Measurements from ENCODE around the gene AP2A2. TPM values are rescaled to one million over a fixed set of nuclear protein-coding genes. Genes with fewer than 3 reads are reported as not detected.

The AP2A2 gene
- total RNA-seq, 1 experiment from 2014 or later = 47.1 TPM

DNA sequence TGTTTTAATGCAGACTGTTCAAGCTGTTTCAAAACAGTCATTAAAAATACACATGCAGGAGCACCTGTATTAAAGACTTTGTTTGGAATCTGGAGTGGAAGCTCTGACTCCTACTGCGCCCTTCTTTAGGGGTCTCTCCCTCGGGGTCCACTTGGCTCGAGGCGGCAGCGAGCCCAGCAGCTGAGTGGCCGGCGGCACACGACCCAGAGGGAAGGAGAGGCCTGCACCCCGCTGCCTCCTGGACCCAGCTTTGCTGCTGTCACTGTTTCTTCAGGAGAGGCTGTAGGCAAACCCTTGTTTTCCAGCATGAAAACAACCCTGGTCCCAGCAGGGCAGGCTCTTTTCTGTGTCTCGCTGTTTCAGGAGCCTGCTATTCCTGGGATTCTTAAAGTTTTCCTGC is 81.6 kb downstream of the AP2A2 start (continued):
- TF ChIP-seq ATF1 (CRISPR knock-in tag; IDR thresholded peaks at IDR 0.05) (no peak), GABPB1 (CRISPR knock-in tag; IDR thresholded peaks at IDR 0.05) (no peak), PRRX2 (CRISPR knock-in tag; IDR thresholded peaks at IDR 0.05) (no peak), SMAD3 (CRISPR knock-in tag; IDR thresholded peaks at IDR 0.05; ENCODE audit: borderline replicate concordance) (no peak), CREB1 (CRISPR knock-in tag; IDR thresholded peaks at IDR 0.05) (no peak)
- TF ChIP-seq, protein P1, sequence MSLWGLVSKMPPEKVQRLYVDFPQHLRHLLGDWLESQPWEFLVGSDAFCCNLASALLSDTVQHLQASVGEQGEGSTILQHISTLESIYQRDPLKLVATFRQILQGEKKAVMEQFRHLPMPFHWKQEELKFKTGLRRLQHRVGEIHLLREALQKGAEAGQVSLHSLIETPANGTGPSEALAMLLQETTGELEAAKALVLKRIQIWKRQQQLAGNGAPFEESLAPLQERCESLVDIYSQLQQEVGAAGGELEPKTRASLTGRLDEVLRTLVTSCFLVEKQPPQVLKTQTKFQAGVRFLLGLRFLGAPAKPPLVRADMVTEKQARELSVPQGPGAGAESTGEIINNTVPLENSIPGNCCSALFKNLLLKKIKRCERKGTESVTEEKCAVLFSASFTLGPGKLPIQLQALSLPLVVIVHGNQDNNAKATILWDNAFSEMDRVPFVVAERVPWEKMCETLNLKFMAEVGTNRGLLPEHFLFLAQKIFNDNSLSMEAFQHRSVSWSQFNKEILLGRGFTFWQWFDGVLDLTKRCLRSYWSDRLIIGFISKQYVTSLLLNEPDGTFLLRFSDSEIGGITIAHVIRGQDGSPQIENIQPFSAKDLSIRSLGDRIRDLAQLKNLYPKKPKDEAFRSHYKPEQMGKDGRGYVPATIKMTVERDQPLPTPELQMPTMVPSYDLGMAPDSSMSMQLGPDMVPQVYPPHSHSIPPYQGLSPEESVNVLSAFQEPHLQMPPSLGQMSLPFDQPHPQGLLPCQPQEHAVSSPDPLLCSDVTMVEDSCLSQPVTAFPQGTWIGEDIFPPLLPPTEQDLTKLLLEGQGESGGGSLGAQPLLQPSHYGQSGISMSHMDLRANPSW (CRISPR knock-in tag; conservative IDR thresholded peaks at IDR 0.05; ENCODE audit: low read depth) = no peak

DNA sequence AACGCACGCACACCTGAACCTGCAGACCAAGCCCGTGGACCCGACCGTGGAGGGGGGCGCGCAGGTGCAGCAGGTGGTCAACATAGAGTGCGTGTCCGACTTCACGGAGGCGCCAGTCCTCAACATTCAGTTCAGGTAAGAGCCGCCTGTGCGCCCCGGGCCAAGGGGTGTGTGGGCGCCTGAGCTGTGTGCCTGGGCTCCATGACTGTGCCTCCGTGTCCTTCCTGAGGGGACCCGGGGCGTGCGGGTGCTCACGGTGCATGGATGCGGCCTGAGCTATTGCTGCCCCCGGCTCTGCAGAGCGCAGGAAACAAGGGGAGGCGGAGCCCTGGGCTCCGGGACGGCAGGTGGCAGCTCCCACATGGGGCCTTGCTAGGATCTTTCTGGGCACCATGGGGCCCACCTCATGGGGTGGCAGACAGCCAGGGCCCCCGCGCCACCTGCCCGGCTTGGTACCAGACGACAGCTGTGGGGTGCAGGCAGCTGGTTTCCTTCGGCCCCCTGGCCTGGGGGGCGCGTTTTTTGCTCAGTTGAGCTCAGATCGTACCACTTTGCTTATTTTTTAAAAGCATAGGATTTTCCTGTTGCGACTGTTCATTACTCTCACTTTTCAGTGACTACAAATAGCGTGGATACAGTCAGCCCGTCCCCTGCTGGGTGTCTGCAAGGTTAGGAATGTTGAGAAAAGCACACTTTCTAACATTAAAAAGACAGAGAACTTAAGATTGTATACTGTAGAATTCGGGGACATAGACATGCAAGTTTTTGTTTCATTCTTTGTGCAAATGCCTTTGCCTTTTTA is 82.5 kb downstream of the AP2A2 start:
- no peak for DNase-seq (ENCODE audit: low spot score)
- CTCF ChIA-PET = interaction anchor here (0.8 kb wide), 1 partner anchor 64 kb away, joined by 3 read pairs; no protein-coding TSS in a partner anchor
- H3K36me3 Mint-ChIP-seq = peaks cover 27% of the 10 kb centered on the region
- H3K4me1 Mint-ChIP-seq = no peaks in the 10 kb centered on the region
- no peak overlapping the region for H3K4me3 Mint-ChIP-seq
- no peaks in the 10 kb centered on the region for H3K27me3 Mint-ChIP-seq (ENCODE audit: low read depth)
- TF ChIP-seq NR1H2 (CRISPR knock-in tag; IDR thresholded peaks at IDR 0.05) (no peak), RORB (CRISPR knock-in tag; IDR thresholded peaks at IDR 0.05) (no peak), ZNF423 (CRISPR knock-in tag; IDR thresholded peaks at IDR 0.05) (no peak), PRRX2 (CRISPR knock-in tag; IDR thresholded peaks at IDR 0.05) (no peak), ESRRA (CRISPR knock-in tag; IDR thresholded peaks at IDR 0.05; ENCODE audit: borderline replicate concordance) (no peak), ZNF138 (CRISPR knock-in tag; conservative IDR thresholded peaks at IDR 0.05) (no peak), FOXP1 (CRISPR knock-in tag; IDR thresholded peaks at IDR 0.05; ENCODE audit: borderline replicate concordance) (no peak), JUN (CRISPR knock-in tag; IDR thresholded peaks at IDR 0.05) (no peak), ZNF121 (CRISPR knock-in tag; IDR thresholded peaks at IDR 0.05) (no peak), TEAD1 (CRISPR knock-in tag; IDR thresholded peaks at IDR 0.05) (no peak), FOXJ3 (CRISPR knock-in tag; IDR thresholded peaks at IDR 0.05; ENCODE audit: borderline replicate concordance) (no peak)
- TF ChIP-seq, protein P2, sequence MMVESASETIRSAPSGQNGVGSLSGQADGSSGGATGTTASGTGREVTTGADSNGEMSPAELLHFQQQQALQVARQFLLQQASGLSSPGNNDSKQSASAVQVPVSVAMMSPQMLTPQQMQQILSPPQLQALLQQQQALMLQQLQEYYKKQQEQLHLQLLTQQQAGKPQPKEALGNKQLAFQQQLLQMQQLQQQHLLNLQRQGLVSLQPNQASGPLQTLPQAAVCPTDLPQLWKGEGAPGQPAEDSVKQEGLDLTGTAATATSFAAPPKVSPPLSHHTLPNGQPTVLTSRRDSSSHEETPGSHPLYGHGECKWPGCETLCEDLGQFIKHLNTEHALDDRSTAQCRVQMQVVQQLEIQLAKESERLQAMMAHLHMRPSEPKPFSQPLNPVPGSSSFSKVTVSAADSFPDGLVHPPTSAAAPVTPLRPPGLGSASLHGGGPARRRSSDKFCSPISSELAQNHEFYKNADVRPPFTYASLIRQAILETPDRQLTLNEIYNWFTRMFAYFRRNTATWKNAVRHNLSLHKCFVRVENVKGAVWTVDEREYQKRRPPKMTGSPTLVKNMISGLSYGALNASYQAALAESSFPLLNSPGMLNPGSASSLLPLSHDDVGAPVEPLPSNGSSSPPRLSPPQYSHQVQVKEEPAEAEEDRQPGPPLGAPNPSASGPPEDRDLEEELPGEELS (CRISPR knock-in tag; IDR thresholded peaks at IDR 0.05) = no peak
- TF ChIP-seq, protein P3, sequence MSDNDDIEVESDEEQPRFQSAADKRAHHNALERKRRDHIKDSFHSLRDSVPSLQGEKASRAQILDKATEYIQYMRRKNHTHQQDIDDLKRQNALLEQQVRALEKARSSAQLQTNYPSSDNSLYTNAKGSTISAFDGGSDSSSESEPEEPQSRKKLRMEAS (CRISPR knock-in tag; IDR thresholded peaks at IDR 0.05) = no peak
- TF ChIP-seq, protein P4, sequence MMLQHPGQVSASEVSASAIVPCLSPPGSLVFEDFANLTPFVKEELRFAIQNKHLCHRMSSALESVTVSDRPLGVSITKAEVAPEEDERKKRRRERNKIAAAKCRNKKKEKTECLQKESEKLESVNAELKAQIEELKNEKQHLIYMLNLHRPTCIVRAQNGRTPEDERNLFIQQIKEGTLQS (CRISPR knock-in tag; conservative IDR thresholded peaks at IDR 0.05) = no peak
- TF ChIP-seq, protein P5, sequence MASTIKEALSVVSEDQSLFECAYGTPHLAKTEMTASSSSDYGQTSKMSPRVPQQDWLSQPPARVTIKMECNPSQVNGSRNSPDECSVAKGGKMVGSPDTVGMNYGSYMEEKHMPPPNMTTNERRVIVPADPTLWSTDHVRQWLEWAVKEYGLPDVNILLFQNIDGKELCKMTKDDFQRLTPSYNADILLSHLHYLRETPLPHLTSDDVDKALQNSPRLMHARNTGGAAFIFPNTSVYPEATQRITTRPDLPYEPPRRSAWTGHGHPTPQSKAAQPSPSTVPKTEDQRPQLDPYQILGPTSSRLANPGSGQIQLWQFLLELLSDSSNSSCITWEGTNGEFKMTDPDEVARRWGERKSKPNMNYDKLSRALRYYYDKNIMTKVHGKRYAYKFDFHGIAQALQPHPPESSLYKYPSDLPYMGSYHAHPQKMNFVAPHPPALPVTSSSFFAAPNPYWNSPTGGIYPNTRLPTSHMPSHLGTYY (CRISPR knock-in tag; IDR thresholded peaks at IDR 0.05) = no peak
- TF ChIP-seq, protein P6, sequence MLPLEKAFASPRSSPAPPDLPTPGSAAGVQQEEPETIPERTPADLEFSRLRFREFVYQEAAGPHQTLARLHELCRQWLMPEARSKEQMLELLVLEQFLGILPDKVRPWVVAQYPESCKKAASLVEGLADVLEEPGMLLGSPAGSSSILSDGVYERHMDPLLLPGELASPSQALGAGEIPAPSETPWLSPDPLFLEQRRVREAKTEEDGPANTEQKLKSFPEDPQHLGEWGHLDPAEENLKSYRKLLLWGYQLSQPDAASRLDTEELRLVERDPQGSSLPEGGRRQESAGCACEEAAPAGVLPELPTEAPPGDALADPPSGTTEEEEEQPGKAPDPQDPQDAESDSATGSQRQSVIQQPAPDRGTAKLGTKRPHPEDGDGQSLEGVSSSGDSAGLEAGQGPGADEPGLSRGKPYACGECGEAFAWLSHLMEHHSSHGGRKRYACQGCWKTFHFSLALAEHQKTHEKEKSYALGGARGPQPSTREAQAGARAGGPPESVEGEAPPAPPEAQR (CRISPR knock-in tag; IDR thresholded peaks at IDR 0.05) = no peak
- TF ChIP-seq, protein P7, sequence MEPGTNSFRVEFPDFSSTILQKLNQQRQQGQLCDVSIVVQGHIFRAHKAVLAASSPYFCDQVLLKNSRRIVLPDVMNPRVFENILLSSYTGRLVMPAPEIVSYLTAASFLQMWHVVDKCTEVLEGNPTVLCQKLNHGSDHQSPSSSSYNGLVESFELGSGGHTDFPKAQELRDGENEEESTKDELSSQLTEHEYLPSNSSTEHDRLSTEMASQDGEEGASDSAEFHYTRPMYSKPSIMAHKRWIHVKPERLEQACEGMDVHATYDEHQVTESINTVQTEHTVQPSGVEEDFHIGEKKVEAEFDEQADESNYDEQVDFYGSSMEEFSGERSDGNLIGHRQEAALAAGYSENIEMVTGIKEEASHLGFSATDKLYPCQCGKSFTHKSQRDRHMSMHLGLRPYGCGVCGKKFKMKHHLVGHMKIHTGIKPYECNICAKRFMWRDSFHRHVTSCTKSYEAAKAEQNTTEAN (CRISPR knock-in tag; IDR thresholded peaks at IDR 0.05) = no peak
- TF ChIP-seq, protein P8, sequence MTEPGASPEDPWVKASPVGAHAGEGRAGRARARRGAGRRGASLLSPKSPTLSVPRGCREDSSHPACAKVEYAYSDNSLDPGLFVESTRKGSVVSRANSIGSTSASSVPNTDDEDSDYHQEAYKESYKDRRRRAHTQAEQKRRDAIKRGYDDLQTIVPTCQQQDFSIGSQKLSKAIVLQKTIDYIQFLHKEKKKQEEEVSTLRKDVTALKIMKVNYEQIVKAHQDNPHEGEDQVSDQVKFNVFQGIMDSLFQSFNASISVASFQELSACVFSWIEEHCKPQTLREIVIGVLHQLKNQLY (CRISPR knock-in tag; IDR thresholded peaks at IDR 0.05) = no peak
- TF ChIP-seq, protein P9, sequence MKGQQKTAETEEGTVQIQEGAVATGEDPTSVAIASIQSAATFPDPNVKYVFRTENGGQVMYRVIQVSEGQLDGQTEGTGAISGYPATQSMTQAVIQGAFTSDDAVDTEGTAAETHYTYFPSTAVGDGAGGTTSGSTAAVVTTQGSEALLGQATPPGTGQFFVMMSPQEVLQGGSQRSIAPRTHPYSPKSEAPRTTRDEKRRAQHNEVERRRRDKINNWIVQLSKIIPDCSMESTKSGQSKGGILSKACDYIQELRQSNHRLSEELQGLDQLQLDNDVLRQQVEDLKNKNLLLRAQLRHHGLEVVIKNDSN (CRISPR knock-in tag; IDR thresholded peaks at IDR 0.05) = no peak
- POLR2A ChIA-PET = no interaction called here
- no peak overlapping the region for H3K27ac Mint-ChIP-seq
- no peaks in the 10 kb centered on the region for H3K9me3 Mint-ChIP-seq
- no peak; the same call in 1 of the 2 replicates for ATAC-seq

Data from WTC11 (cell line).